Stimulated activated CD8-positive, alpha-beta memory T cell treated with anti-CD3 and anti-CD28 coated beads, Interleukin-12 subunit alpha, Interleukin-12 subunit beta, amount 100 ng/mL, for 1 hour (primary cell): Measurements from ENCODE around the gene SDC3.
"Not testable (repeated sequence)": the region's sequence is repeated elsewhere in the genome, so short reads cannot be mapped to it uniquely, and the experiment has no call there.

Source experiments
- DNase-seq: peaks from one replicate; pipeline ENCODE4 v3.0.0-alpha.2; 2020; ENCODE audit warnings: low read depth

Gene SDC3

GRCh38 chr1:30874176-30874575 is 34.4 kb downstream of the SDC3 start:
- no peak for DNase-seq

- DNase-seq, result no peak
Measured at GRCh38 chr1:30872948-30873263, 35.7 kb downstream of the SDC3 start.

- no peak for DNase-seq
Measured at GRCh38 chr1:30872033-30872947, 36.3 kb downstream of the SDC3 start.

GRCh38 chr1:30871276-30871871 is 37.2 kb downstream of the SDC3 start:
- no peak for DNase-seq

- DNase-seq, result no peak
Measured at GRCh38 chr1:30870656-30871055, 37.9 kb downstream of the SDC3 start.

GRCh38 chr1:30870035-30870434 is 38.5 kb downstream of the SDC3 start:
- no peak for DNase-seq

GRCh38 chr1:30868833-30869435 is 39.6 kb downstream of the SDC3 start:
- DNase-seq, result no peak

- not testable (repeated sequence) for DNase-seq
Measured at GRCh38 chr1:30868057-30868456, 40.5 kb downstream of the SDC3 start.

GRCh38 chr1:30867537-30867936 is 41.0 kb downstream of the SDC3 start:
- no peak for DNase-seq

GRCh38 chr1:30866594-30866993 is 42.0 kb downstream of the SDC3 start:
- no peak for DNase-seq

- no peak for DNase-seq
Measured at GRCh38 chr1:30864681-30865080, 43.9 kb downstream of the SDC3 start.

- no peak for DNase-seq
Measured at GRCh38 chr1:30863858-30864604, 44.5 kb downstream of the SDC3 start.

- DNase-seq, result no peak
Measured at GRCh38 chr1:30860320-30860652, 48.3 kb downstream of the SDC3 start.

GRCh38 chr1:30857964-30858363 is 50.6 kb downstream of the SDC3 start:
- DNase-seq, result no peak

GRCh38 chr1:30857062-30857461 is 51.5 kb downstream of the SDC3 start:
- no peak for DNase-seq

GRCh38 chr1:30856260-30856790 is 52.2 kb downstream of the SDC3 start:
- no peak for DNase-seq

GRCh38 chr1:30855686-30856259 is 52.8 kb downstream of the SDC3 start:
- DNase-seq, result no peak

GRCh38 chr1:30853350-30853749 is 55.2 kb downstream of the SDC3 start:
- DNase-seq, result no peak

- no peak for DNase-seq
Measured at GRCh38 chr1:30852026-30852425, 56.5 kb downstream of the SDC3 start.

- no peak for DNase-seq
Measured at GRCh38 chr1:30851286-30851685, 57.3 kb downstream of the SDC3 start.

GRCh38 chr1:30850607-30851006 is 58.0 kb downstream of the SDC3 start:
- DNase-seq, result no peak

- DNase-seq, result no peak
Measured at GRCh38 chr1:30848130-30848529, 60.4 kb downstream of the SDC3 start.
